Stimulated activated CD8-positive, alpha-beta memory T cell treated with anti-CD3 and anti-CD28 coated beads, Interleukin-12 subunit alpha, Interleukin-12 subunit beta, amount 100 ng/mL, for 1 hour (primary cell): ENCODE results near the gene NKIRAS1.
"Not testable (repeated sequence)": the region's sequence is repeated elsewhere in the genome, so short reads cannot be mapped to it uniquely, and the experiment has no call there.

Source experiments
- DNase-seq: peaks from one replicate; pipeline ENCODE4 v3.0.0-alpha.2; 2020; ENCODE audit warnings: low read depth

The NKIRAS1 gene

DNA sequence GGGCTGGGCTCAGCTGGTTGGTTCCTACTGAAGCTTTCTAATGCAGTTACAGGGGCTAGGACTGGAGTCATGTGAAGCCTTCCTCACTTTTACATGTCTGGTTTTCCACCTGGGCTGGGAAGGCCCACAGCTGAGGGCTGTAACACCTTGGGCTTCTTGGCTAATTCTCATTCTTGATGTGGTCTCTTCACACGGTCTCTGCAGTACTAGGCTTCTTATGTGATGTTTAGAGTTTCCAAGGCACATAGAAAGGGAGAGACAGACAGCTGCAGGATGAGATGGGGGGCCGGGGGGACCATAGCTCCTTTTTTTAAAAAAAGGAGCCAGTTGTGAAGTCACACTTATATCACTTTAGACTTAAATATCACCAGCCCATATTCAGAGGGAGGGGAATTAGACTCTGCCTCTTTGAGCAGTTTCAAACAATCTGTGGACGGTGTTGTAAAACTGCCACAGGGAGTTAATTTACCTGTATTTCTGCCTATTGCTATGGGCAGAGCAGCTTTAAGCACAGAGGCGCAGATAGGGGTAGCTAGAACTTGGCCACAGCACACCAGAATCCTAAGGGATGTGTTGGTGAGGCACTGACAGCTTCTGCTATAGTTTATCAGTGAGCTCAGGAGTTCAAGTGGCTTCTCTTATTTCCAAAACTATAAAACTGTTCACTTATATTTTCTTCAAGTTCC, 46.7 kb downstream of the NKIRAS1 start:
- DNase-seq = no peak

GRCh38 chr3:23867838-23868237, 49.0 kb downstream of the NKIRAS1 start:
- no peak for DNase-seq

GRCh38 chr3:23867400-23867799, 49.4 kb downstream of the NKIRAS1 start:
- DNase-seq = no peak

- no peak for DNase-seq
Measured at GRCh38 chr3:23865595-23866396, 51.0 kb downstream of the NKIRAS1 start.

DNA sequence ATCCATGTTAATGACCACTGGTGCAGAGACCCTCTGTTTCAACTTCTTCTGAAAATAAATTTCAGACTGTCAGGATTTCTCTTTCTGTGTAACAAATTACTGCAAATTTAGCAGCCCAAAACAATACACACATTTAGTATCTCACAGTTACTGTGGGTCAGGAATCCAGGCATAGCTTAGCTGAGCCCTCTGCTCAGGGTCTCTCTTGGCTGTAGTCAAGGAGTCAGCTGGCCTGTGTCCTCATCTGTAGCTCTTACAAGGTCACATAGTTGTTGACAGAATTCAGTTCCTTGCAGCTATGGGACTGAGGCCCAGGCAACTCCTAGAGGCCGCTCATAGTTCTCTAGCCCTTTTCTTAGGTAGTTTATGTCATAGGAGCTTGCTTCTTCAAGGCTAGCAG, 51.9 kb downstream of the NKIRAS1 start:
- no peak for DNase-seq

DNA sequence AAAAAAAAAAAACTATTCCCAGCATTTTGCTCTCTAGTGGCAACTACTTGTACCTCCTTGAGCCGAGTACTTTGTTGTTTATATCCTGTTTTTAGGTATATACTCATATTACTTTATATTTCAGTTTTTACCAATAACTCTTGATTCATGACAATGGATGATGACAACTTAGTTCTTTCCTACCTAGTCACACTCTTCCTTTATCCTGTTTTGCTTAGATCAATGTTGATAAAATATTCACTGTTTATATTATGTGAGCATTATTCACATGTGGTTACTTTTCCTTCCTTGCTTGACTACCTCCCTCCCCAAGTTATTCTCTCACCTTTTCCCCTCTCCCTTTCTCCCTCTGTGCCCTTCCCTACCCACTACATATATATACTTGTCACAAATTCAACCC, 53.7 kb downstream of the NKIRAS1 start:
- DNase-seq = no peak

- DNase-seq = no peak
Measured at GRCh38 chr3:23861689-23862088, 55.1 kb downstream of the NKIRAS1 start.

GRCh38 chr3:23859839-23860382, 56.9 kb downstream of the NKIRAS1 start:
- DNase-seq = no peak

DNA sequence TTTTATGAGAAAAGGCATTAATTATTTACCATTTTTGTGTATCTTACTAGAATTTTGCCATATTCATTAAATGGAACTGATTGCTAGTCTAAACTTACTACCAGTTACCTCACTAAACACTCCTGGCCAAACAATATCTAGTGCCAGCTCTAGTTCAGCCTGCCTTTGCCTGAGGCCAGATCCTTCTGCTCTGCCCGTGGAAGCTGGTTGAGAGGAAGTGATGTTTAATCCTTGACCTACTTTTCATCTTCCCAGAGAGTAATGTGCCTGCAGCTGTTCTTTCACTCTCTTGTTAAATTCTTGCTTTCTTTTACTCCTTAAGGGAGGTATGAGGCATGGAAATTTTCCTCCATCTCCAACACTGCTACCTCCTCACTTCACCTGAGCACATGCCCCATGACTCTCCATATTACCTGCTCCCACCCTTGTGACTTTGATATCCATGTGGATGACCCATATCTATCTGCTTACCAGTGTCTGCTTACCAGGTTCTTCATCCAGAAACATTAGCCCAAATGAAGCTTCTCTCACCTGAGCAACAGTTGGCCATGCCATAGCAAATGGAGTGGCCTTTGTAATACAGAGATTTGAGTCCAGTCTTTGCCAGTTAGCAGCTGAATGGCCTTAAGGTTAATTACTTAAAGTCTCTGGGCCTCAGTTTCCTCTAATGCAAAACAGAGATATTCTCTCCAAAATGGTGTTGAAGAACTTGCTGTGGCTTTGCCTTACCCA, 57.6 kb downstream of the NKIRAS1 start:
- DNase-seq = no peak

DNA sequence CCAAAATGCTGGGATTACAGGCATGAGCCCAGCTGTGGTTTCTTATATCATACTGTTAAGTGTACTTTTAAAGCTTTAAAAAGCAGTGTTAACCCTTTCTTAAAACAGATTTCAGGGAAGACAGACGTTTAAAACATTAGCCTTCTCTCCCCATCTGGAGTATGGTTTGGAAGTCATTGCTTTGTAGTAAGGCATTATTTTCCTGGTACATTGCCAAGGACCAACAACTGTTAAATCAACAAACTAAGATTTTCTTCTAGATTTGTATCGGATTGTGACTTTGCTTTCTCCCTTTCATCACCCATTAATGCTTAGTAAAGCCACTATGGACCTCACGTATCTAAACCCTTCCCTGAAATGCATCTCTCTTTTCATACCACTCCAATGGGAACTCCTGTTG, 60.5 kb downstream of the NKIRAS1 start:
- DNase-seq = no peak

DNA sequence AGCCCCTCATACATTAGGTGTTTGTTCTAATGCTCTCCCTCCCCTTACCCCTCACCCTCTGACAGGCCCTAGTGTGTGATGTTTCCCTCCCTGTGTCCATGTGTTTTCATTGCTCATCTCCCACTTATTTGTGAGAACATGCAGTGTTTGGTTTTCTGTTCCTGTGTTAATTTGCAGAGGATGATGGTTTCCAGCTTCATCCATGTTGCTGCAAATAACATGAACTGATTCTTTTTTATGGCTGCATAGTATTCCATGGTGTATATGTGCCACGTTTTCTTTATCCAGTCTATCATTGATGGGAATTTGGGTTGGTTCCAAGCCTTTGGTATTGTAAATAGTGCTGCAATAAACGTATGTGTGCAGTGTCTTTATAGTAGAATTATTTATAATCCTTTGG, 67.3 kb downstream of the NKIRAS1 start:
- not testable (repeated sequence) for DNase-seq

DNA sequence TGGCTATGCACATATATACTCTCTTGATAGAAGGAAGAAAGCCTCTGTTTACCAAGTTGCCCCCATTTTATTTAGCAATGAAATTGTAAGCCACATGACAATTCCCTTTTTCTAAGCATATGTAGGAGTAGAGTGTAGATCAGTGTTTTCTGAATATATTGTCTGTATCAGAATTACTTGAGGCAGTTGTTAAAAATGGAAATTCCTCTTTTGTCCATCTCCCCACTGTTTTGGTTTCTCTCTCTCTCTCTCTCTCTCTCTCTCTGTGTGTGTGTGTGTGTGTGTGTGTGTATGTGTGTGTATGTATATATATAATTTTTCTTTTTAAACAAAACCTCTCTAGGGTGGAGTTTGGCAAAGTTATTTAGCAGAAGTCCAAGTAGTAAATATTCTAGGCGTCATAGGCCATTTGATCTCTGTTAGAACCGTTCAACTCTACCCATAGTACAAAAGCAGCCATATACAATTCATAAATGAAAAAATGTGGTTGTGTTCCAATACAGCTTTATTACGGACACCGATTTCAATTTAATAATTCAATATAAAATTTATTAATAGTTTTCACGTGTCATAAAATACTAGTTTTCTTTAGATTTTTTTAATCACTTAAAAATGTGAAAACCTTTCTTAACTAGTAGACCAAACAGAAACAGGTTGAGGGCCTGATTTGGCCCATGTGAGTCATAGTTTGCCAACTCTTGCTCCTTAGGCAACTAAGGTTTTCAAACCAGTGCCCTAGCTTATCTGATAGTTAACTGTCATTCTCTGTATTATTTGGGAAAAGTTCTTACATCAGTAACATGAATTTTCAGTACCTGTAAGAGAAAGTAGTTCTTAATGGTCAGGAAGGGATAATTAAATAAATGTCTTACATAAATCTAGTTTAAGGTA, 71.2 kb downstream of the NKIRAS1 start:
- no peak for DNase-seq

DNA sequence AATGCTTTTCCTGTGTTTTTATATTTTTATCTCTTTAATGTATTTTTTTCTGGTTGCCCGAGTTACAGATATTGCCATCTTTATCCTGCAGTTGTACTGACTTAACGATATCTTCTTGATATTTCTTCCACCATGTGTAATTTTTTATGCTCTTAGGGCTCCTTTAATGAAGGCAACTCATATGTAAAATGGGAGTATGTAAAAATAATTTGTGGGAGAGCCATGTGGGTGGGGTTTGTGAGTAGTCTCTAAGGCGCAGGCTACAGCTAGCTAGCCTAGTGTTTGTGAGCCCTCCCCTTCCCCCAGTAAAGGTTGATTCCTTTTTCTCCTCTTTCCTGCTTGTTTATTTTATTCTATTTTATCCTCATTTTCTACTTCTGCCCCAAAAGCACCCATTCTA, 72.9 kb downstream of the NKIRAS1 start:
- no peak for DNase-seq
